Mucosa of stomach (tissue), 1 donor: ENCODE measurements around the gene KCNQ4.

Experiments
- H3K27me3 ChIP-seq: one replicate; pipeline ENCODE4 v1.7.0; 2013; ENCODE audit warnings: mild to moderate bottlenecking, low read length; ENCODE audit not compliant: control insufficient read depth, insufficient read depth
- H3K36me3 ChIP-seq: one replicate; pipeline ENCODE4 v1.7.0; 2013; ENCODE audit warnings: low read length; ENCODE audit not compliant: control insufficient read depth, insufficient read depth
- H3K4me1 ChIP-seq: one replicate; pipeline ENCODE4 v1.7.0; 2013; ENCODE audit warnings: mild to moderate bottlenecking, low read length; ENCODE audit not compliant: control insufficient read depth, insufficient read depth
- H3K4me3 ChIP-seq: one replicate; pipeline ENCODE4 v1.7.0; 2013; ENCODE audit warnings: low read length
- H3K9ac ChIP-seq: one replicate; pipeline ENCODE4 v1.7.0; 2013; ENCODE audit warnings: mild to moderate bottlenecking, low read length, moderate library complexity
- H3K9me3 ChIP-seq: one replicate; pipeline ENCODE4 v1.7.0; 2013; ENCODE audit warnings: mild to moderate bottlenecking, low read length, moderate library complexity; ENCODE audit not compliant: control insufficient read depth
- donor health status: Pancreatic carcinoma.

Gene KCNQ4

GRCh38 chr1:40806731-40807695 is 23.4 kb downstream of the KCNQ4 start:
- Histone ChIP-seq H3K4me1 (peaks cover 11% of the 10 kb centered on the region), H3K27me3 (no peaks in the 10 kb centered on the region), H3K9ac (no peak overlapping the region), H3K36me3 (no peaks in the 10 kb centered on the region), H3K4me3 (no peak overlapping the region), H3K9me3 (no peaks in the 10 kb centered on the region)

GRCh38 chr1:40808002-40808401 is 24.4 kb downstream of the KCNQ4 start:
- Histone ChIP-seq H3K36me3 (no peaks in the 10 kb centered on the region), H3K9me3 (no peaks in the 10 kb centered on the region), H3K27me3 (no peaks in the 10 kb centered on the region), H3K4me3 (no peak overlapping the region), H3K4me1 (peaks cover 3% of the 10 kb centered on the region), H3K9ac (no peak overlapping the region)

- Histone ChIP-seq H3K4me1 (no peaks in the 10 kb centered on the region), H3K27me3 (no peaks in the 10 kb centered on the region), H3K9me3 (no peaks in the 10 kb centered on the region), H3K4me3 (no peak overlapping the region), H3K36me3 (no peaks in the 10 kb centered on the region), H3K9ac (no peak overlapping the region)
Observed at GRCh38 chr1:40808444-40808843, 24.9 kb downstream of the KCNQ4 start.

- no peaks in the 10 kb centered on the region for H3K9me3 ChIP-seq
Observed at GRCh38 chr1:40808909-40809308, 25.3 kb downstream of the KCNQ4 start.

GRCh38 chr1:40810927-40811326 is 27.3 kb downstream of the KCNQ4 start:
- H3K9me3 ChIP-seq = no peaks in the 10 kb centered on the region
- H3K27me3 ChIP-seq = no peaks in the 10 kb centered on the region
- no peaks in the 10 kb centered on the region for H3K36me3 ChIP-seq
- H3K9ac ChIP-seq = no peak overlapping the region
- H3K4me1 ChIP-seq = no peaks in the 10 kb centered on the region
- H3K4me3 ChIP-seq = no peak overlapping the region

More at GRCh38 chr1:40808909-40809308, 25.3 kb downstream of the KCNQ4 start:
- Histone ChIP-seq H3K36me3 (no peaks in the 10 kb centered on the region), H3K27me3 (no peaks in the 10 kb centered on the region), H3K9ac (no peak overlapping the region), H3K4me1 (no peaks in the 10 kb centered on the region), H3K4me3 (no peak overlapping the region)

- Histone ChIP-seq H3K9me3 (no peaks in the 10 kb centered on the region), H3K4me1 (no peaks in the 10 kb centered on the region), H3K4me3 (no peak overlapping the region), H3K9ac (no peak overlapping the region), H3K36me3 (no peaks in the 10 kb centered on the region), H3K27me3 (peaks cover 7% of the 10 kb centered on the region)
Observed at GRCh38 chr1:40815420-40815819, 31.8 kb downstream of the KCNQ4 start.

GRCh38 chr1:40817791-40818263 is 34.2 kb downstream of the KCNQ4 start:
- no peaks in the 10 kb centered on the region for H3K36me3 ChIP-seq
- H3K4me3 ChIP-seq = no peak overlapping the region

GRCh38 chr1:40818264-40818961 is 34.8 kb downstream of the KCNQ4 start:
- H3K4me1 ChIP-seq = peaks cover 7% of the 10 kb centered on the region
- H3K27me3 ChIP-seq = peaks cover 7% of the 10 kb centered on the region
- H3K9ac ChIP-seq = no peak overlapping the region
- H3K4me3 ChIP-seq = no peak overlapping the region
- no peaks in the 10 kb centered on the region for H3K36me3 ChIP-seq
- H3K9me3 ChIP-seq = no peaks in the 10 kb centered on the region

More at GRCh38 chr1:40817791-40818263, 34.2 kb downstream of the KCNQ4 start:
- Histone ChIP-seq H3K9ac (no peak overlapping the region), H3K4me1 (peaks cover 7% of the 10 kb centered on the region), H3K9me3 (no peaks in the 10 kb centered on the region), H3K27me3 (peaks cover 7% of the 10 kb centered on the region)

GRCh38 chr1:40819101-40819500 is 35.5 kb downstream of the KCNQ4 start:
- H3K4me1 ChIP-seq = peaks cover 7% of the 10 kb centered on the region
- H3K9me3 ChIP-seq = no peaks in the 10 kb centered on the region
- H3K27me3 ChIP-seq = peaks cover 7% of the 10 kb centered on the region
- H3K36me3 ChIP-seq = no peaks in the 10 kb centered on the region
- H3K9ac ChIP-seq = no peak overlapping the region
- H3K4me3 ChIP-seq = no peak overlapping the region

GRCh38 chr1:40820251-40820797 is 36.7 kb downstream of the KCNQ4 start:
- Histone ChIP-seq H3K9ac (no peak overlapping the region), H3K4me1 (peaks cover 7% of the 10 kb centered on the region), H3K9me3 (no peaks in the 10 kb centered on the region), H3K27me3 (peaks cover 7% of the 10 kb centered on the region), H3K4me3 (no peak overlapping the region), H3K36me3 (no peaks in the 10 kb centered on the region)

GRCh38 chr1:40820911-40821693 is 37.5 kb downstream of the KCNQ4 start:
- H3K9ac ChIP-seq = no peak overlapping the region
- H3K36me3 ChIP-seq = no peaks in the 10 kb centered on the region
- H3K27me3 ChIP-seq = peaks cover 7% of the 10 kb centered on the region
- peaks cover 7% of the 10 kb centered on the region for H3K4me1 ChIP-seq
- H3K4me3 ChIP-seq = no peak overlapping the region
- no peaks in the 10 kb centered on the region for H3K9me3 ChIP-seq
